Measurements from ENCODE around the gene SUN3. TPM values are rescaled to one million over a fixed set of nuclear protein-coding genes. Genes with fewer than 3 reads are reported as not detected.

SUN3 gene
- polyA plus RNA-seq, 2 donors = 0.02 TPM; not detected in 1

Other genes starting within 250 kb of the SUN3 start
- gene PKD1L1, start 80.6 kb downstream of the SUN3 start, polyA plus RNA-seq = under 1 TPM; 0.08 to 0.25 TPM
- 10 to 100 TPM in 1 of 2 donors, 1 to 10 TPM in 1; 5.4 to 13.5 TPM for gene HUS1, start 49.5 kb downstream of the SUN3 start, polyA plus RNA-seq
- gene C7orf57, start 6.4 kb upstream of the SUN3 start, polyA plus RNA-seq = under 1 TPM; 0.73 to 0.80 TPM
- 100 to 1,000 TPM; 134 to 211 TPM for gene UPP1, start 60.2 kb upstream of the SUN3 start, polyA plus RNA-seq
- 1 to 10 TPM in 1 of 2 donors, under 1 TPM in 1; 0.49 to 1.6 TPM for gene ABCA13, start 142.4 kb upstream of the SUN3 start, polyA plus RNA-seq